ENCODE results near the gene TUBB1. TPM values are rescaled to one million over a fixed set of nuclear protein-coding genes. Genes with fewer than 3 reads are reported as not detected.

TUBB1 gene
- total and polyA plus RNA-seq, 2 of the 13 experiments (the other 11 are each of a cell fraction or from before 2014, with no cell fraction given), result 0.11 to 57.6 TPM

DNA sequence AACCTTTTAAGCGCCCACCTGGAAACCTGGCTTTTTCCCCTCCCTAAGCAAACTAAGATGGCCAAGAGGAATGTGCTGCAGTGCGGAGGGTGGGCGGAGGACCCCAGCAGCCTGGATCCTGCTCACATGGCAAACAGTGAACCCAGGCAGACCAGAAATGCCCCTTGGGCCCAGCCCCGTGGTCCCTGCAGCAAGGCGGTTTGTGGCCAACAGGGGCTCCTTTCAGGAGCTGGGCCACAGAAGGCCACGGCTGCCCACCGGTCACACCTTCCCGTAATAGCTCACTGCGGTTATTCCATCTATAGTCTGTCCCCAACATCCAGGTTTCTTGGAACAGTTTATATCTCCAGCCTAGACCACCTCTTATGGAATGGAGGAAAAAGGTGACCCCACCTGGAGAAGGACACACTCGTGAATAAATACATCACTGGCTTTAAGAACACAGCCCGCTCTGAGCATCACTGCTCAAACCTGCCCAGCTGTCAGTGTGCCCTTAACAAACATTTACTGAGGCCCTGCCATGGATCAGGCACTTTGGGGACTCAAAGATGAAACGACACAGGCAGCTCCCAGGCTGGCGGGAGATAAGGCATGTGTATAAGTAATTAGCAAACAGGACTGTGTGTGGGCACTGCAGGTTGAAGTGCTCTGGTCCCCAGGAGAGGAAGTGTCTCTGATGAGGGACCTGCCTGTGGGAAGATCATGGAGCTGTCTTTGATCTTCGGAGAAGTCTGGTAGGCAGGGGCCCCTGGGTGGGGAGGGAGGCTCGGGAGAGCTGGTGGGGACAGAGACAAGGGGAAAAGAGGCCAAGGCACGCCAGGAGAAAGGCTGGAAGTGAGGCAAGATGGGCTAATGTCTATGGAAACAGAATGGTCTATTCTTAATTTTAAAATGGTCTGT lies 3.2 kb upstream of the TUBB1 start (continued):
- TF ChIP-seq, protein P1, sequence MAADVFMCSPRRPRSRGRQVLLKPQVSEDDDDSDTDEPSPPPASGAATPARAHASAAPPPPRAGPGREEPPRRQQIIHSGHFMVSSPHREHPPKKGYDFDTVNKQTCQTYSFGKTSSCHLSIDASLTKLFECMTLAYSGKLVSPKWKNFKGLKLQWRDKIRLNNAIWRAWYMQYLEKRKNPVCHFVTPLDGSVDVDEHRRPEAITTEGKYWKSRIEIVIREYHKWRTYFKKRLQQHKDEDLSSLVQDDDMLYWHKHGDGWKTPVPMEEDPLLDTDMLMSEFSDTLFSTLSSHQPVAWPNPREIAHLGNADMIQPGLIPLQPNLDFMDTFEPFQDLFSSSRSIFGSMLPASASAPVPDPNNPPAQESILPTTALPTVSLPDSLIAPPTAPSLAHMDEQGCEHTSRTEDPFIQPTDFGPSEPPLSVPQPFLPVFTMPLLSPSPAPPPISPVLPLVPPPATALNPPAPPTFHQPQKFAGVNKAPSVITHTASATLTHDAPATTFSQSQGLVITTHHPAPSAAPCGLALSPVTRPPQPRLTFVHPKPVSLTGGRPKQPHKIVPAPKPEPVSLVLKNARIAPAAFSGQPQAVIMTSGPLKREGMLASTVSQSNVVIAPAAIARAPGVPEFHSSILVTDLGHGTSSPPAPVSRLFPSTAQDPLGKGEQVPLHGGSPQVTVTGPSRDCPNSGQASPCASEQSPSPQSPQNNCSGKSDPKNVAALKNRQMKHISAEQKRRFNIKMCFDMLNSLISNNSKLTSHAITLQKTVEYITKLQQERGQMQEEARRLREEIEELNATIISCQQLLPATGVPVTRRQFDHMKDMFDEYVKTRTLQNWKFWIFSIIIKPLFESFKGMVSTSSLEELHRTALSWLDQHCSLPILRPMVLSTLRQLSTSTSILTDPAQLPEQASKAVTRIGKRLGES (CRISPR knock-in tag; IDR thresholded peaks at IDR 0.05; ENCODE audit: borderline replicate concordance), result peak; percentile 62; the same call in 1 of the 2 replicates
- TF ChIP-seq JUNB (CRISPR knock-in tag; IDR thresholded peaks at IDR 0.05; ENCODE audit: borderline replicate concordance) (no peak; the same call in 1 of the 2 replicates), LCORL (IDR thresholded peaks at IDR 0.05) (no peak), LCORL (CRISPR knock-in tag; IDR thresholded peaks at IDR 0.05) (peak; percentile 90), MLLT10 (CRISPR knock-in tag; IDR thresholded peaks at IDR 0.05) (no peak), CHD4 (IDR thresholded peaks at IDR 0.05; ENCODE audit: borderline replicate concordance, low read length) (no peak), KMT2A (CRISPR knock-in tag; IDR thresholded peaks at IDR 0.05) (peak; percentile 44; the same call in 1 of the 2 replicates), ZFP82 (CRISPR knock-in tag; IDR thresholded peaks at IDR 0.05; ENCODE audit: borderline replicate concordance) (no peak), SNRNP70 (IDR thresholded peaks at IDR 0.05; ENCODE audit: low read depth, low read length) (no peak), MIER2 (CRISPR knock-in tag; IDR thresholded peaks at IDR 0.05) (peak; percentile 80), ZNF496 (CRISPR knock-in tag; IDR thresholded peaks at IDR 0.05; ENCODE audit: insufficient replicate concordance) (no peak), NFRKB (IDR thresholded peaks at IDR 0.05) (no peak), ZNF598 (CRISPR knock-in tag; IDR thresholded peaks at IDR 0.05; ENCODE audit: borderline replicate concordance) (no peak)
- TF ChIP-seq, protein P2, sequence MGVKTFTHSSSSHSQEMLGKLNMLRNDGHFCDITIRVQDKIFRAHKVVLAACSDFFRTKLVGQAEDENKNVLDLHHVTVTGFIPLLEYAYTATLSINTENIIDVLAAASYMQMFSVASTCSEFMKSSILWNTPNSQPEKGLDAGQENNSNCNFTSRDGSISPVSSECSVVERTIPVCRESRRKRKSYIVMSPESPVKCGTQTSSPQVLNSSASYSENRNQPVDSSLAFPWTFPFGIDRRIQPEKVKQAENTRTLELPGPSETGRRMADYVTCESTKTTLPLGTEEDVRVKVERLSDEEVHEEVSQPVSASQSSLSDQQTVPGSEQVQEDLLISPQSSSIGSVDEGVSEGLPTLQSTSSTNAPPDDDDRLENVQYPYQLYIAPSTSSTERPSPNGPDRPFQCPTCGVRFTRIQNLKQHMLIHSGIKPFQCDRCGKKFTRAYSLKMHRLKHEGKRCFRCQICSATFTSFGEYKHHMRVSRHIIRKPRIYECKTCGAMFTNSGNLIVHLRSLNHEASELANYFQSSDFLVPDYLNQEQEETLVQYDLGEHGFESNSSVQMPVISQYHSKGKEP (CRISPR knock-in tag; IDR thresholded peaks at IDR 0.05), result no peak
- TF ChIP-seq, protein P3, sequence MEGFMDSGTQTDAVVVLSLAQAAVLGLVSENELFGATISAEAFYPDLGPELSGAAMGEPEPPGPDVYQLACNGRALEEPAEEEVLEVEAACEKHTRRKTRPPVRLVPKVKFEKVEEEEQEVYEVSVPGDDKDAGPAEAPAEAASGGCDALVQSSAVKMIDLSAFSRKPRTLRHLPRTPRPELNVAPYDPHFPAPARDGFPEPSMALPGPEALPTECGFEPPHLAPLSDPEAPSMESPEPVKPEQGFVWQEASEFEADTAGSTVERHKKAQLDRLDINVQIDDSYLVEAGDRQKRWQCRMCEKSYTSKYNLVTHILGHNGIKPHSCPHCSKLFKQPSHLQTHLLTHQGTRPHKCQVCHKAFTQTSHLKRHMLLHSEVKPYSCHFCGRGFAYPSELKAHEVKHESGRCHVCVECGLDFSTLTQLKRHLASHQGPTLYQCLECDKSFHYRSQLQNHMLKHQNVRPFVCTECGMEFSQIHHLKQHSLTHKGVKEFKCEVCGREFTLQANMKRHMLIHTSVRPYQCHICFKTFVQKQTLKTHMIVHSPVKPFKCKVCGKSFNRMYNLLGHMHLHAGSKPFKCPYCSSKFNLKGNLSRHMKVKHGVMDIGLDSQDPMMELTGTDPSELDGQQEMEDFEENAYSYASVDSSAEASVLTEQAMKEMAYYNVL (CRISPR knock-in tag; IDR thresholded peaks at IDR 0.05; ENCODE audit: borderline replicate concordance), result peak; percentile 74; the same call in 1 of the 2 replicates
- TF ChIP-seq, protein P4, sequence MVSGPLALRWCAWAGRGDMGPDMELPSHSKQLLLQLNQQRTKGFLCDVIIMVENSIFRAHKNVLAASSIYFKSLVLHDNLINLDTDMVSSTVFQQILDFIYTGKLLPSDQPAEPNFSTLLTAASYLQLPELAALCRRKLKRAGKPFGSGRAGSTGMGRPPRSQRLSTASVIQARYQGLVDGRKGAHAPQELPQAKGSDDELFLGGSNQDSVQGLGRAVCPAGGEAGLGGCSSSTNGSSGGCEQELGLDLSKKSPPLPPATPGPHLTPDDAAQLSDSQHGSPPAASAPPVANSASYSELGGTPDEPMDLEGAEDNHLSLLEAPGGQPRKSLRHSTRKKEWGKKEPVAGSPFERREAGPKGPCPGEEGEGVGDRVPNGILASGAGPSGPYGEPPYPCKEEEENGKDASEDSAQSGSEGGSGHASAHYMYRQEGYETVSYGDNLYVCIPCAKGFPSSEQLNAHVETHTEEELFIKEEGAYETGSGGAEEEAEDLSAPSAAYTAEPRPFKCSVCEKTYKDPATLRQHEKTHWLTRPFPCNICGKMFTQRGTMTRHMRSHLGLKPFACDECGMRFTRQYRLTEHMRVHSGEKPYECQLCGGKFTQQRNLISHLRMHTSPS (CRISPR knock-in tag; IDR thresholded peaks at IDR 0.05; ENCODE audit: low read depth), result peak; percentile 94
- TF ChIP-seq, protein P5, sequence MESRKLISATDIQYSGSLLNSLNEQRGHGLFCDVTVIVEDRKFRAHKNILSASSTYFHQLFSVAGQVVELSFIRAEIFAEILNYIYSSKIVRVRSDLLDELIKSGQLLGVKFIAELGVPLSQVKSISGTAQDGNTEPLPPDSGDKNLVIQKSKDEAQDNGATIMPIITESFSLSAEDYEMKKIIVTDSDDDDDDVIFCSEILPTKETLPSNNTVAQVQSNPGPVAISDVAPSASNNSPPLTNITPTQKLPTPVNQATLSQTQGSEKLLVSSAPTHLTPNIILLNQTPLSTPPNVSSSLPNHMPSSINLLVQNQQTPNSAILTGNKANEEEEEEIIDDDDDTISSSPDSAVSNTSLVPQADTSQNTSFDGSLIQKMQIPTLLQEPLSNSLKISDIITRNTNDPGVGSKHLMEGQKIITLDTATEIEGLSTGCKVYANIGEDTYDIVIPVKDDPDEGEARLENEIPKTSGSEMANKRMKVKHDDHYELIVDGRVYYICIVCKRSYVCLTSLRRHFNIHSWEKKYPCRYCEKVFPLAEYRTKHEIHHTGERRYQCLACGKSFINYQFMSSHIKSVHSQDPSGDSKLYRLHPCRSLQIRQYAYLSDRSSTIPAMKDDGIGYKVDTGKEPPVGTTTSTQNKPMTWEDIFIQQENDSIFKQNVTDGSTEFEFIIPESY (CRISPR knock-in tag; IDR thresholded peaks at IDR 0.05), result peak; percentile 78
